BLaER1 treated with 17β-estradiol and CSF1 and Interleukin-3, amounts not matched to agents 10 nM and 100 nM (cell line): ENCODE results near the gene GBF1.

Source experiments
- H3K27ac ChIP-seq, 11 experiments: shearing (Covaris generic); formaldehyde crosslinking; 2 replicates each; pipeline ENCODE4 v1.8.1; 2022
- H3K27me3 ChIP-seq, 11 experiments: shearing (Covaris generic); formaldehyde crosslinking; 2 replicates each; pipeline ENCODE4 v1.8.1; 2022
- H3K36me3 ChIP-seq, 11 experiments: shearing (Covaris generic); formaldehyde crosslinking; 2 replicates each; pipeline ENCODE4 v1.8.1; 2022
- H3K4me1 ChIP-seq, 10 experiments: shearing (Covaris generic); formaldehyde crosslinking; 2 replicates each; pipeline ENCODE4 v1.8.1; 2022
- H3K4me2 ChIP-seq, 11 experiments: shearing (Covaris generic); formaldehyde crosslinking; 2 replicates each; pipeline ENCODE4 v1.8.1; 2022
- H3K4me3 ChIP-seq, 10 experiments: shearing (Covaris generic); formaldehyde crosslinking; 2 replicates each; pipeline ENCODE4 v1.8.1; 2022
- H3K9ac ChIP-seq, 11 experiments: shearing (Covaris generic); formaldehyde crosslinking; 2 replicates each; pipeline ENCODE4 v1.8.1; 2022
- H3K9me3 ChIP-seq, 11 experiments: shearing (Covaris generic); formaldehyde crosslinking; replicated peaks in 1 of 11; 2 replicates each; pipeline ENCODE4 v1.8.1; 2022
- H4K20me1 ChIP-seq, 11 experiments: shearing (Covaris generic); formaldehyde crosslinking; 2 replicates each; pipeline ENCODE4 v1.8.1; 2022
- Cebpa-rat ChIP-seq, 11 experiments: shearing (Covaris generic); IDR thresholded peaks; 2 replicates each; pipeline ENCODE4 v1.8.1; 2022

GBF1 gene

GRCh38 chr10:102283890-102284289 is 38.6 kb downstream of the GBF1 start:
- Histone ChIP-seq H3K27me3 (no peaks in the 10 kb centered on the region), H3K4me1 (peaks cover 19 to 25% (median 23%) of the 10 kb centered on the region in 10 experiments), H3K9me3 (no peaks in the 10 kb centered on the region), H3K4me2 (no peak overlapping the region), H3K36me3 (peaks cover 14 to 63% (median 33%) of the 10 kb centered on the region in 11 experiments; a peak in 21 of 22 replicates), H3K9ac (no peak overlapping the region), H3K4me3 (no peak overlapping the region), H4K20me1 (peaks cover 28 to 93% (median 68%) of the 10 kb centered on the region in 11 experiments), H3K27ac (no peak overlapping the region)
- TF ChIP-seq Cebpa-rat (IDR thresholded peaks at IDR 0.05) = no peak

DNA sequence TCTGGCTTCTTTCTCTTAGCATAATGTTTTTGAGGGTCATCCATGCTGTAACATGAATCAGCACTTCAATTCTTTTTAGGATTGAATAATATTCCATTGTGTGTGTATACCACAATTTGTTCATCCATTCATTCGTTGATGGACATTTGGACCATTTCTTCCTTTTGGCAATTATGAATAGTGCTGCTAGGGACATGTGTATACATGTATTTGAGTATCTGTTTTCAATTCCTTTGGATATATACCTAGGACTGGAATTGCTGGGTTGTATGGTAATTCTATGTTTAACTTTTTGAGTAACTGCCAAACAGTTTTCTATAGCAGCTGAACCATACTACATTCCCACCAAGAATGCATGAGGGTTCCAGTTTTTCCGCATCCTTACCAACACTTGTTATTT is 39.2 kb downstream of the GBF1 start:
- peaks cover 31 to 93% (median 67%) of the 10 kb centered on the region in 11 experiments for H4K20me1 ChIP-seq
- peaks cover 14 to 69% (median 35%) of the 10 kb centered on the region in 11 experiments; a peak in 21 of 22 replicates for H3K36me3 ChIP-seq
- no peak for TF ChIP-seq Cebpa-rat (IDR thresholded peaks at IDR 0.05)
- H3K9me3 ChIP-seq = no peaks in the 10 kb centered on the region
- no peaks in the 10 kb centered on the region for H3K27me3 ChIP-seq
- no peak overlapping the region for H3K4me3 ChIP-seq
- H3K4me2 ChIP-seq = no peak overlapping the region
- no peak overlapping the region for H3K27ac ChIP-seq
- peaks cover 17 to 18% (median 18%) of the 10 kb centered on the region in 10 experiments for H3K4me1 ChIP-seq
- no peak overlapping the region for H3K9ac ChIP-seq

- H3K9me3 ChIP-seq = no peaks in the 10 kb centered on the region
- H4K20me1 ChIP-seq = peaks cover 31 to 93% (median 66%) of the 10 kb centered on the region in 11 experiments
- H3K36me3 ChIP-seq = peaks cover 14 to 75% (median 38%) of the 10 kb centered on the region in 11 experiments
- H3K9ac ChIP-seq = no peak overlapping the region
- no peak overlapping the region for H3K4me3 ChIP-seq
- no peak for TF ChIP-seq Cebpa-rat (IDR thresholded peaks at IDR 0.05)
- H3K4me1 ChIP-seq = peaks cover 11 to 12% (median 12%) of the 10 kb centered on the region in 10 experiments
- no peak overlapping the region for H3K4me2 ChIP-seq
- no peaks in the 10 kb centered on the region for H3K27me3 ChIP-seq
- H3K27ac ChIP-seq = no peak overlapping the region
Observed at GRCh38 chr10:102285133-102285532, 39.8 kb downstream of the GBF1 start.

- TF ChIP-seq Cebpa-rat (IDR thresholded peaks at IDR 0.05) = no peak
- H3K27ac ChIP-seq = no peak overlapping the region
- no peaks in the 10 kb centered on the region for H3K9me3 ChIP-seq
- H3K9ac ChIP-seq = no peak overlapping the region
- H3K36me3 ChIP-seq = peaks cover 14 to 82% (median 38%) of the 10 kb centered on the region in 11 experiments
- no peak overlapping the region for H3K4me2 ChIP-seq
- peaks cover under 1 to 1% (median under 1%) of the 10 kb centered on the region in 10 experiments; a peak in 18 of 20 replicates for H3K4me1 ChIP-seq
- H4K20me1 ChIP-seq = peaks cover 29 to 93% (median 65%) of the 10 kb centered on the region in 11 experiments; a peak in 20 of 22 replicates
- no peaks in the 10 kb centered on the region for H3K27me3 ChIP-seq
- no peak overlapping the region for H3K4me3 ChIP-seq
Observed at GRCh38 chr10:102286216-102286615, 40.9 kb downstream of the GBF1 start.

DNA sequence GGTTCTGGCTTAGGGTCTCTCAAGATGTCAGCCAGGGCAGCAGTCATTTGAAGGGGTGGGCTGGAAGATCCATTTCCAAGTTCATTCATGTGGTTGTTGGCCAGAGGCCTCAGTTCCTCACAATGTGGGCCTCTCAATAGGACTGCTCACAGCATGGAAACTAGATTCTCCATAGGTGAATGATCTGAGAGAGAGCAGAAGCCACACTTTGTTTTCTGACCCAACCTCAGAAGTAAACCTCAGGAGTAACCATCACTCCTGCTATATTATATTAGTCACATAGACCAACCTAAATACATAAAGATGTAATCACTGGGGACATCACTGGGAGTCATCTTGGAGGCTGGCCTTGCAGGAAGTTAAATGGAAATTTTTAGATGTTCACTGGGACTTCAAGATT is 42.2 kb downstream of the GBF1 start:
- Histone ChIP-seq H3K4me3 (no peak overlapping the region), H3K4me2 (no peak overlapping the region), H3K4me1 (no peaks in the 10 kb centered on the region), H3K36me3 (peaks cover 14 to 86% (median 40%) of the 10 kb centered on the region in 11 experiments), H3K9ac (no peak overlapping the region), H3K27ac (no peak overlapping the region), H3K9me3 (no peaks in the 10 kb centered on the region), H3K27me3 (no peaks in the 10 kb centered on the region), H4K20me1 (peaks cover 29 to 96% (median 70%) of the 10 kb centered on the region in 11 experiments; a peak in 20 of 22 replicates)
- no peak for TF ChIP-seq Cebpa-rat (IDR thresholded peaks at IDR 0.05)

DNA sequence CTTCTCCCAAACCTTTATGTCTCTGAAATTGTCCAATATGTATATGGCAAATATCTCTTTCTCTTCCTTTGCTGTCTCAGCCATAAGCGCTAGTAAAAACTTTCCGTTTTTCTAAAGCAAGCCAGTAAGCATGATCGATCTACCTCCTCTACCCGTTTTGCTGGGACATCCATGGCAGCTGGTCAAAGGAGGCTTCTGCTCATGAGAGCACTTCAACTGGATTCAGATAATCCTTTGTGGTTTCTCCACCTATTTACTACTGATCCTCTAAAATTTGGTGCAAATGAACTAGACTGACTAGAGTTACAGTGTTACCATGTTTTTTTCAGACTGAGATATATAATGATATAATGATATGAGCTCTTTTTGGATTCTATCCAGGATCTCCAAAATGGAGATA is 42.7 kb downstream of the GBF1 start:
- Histone ChIP-seq H3K4me3 (no peak overlapping the region), H4K20me1 (peaks cover 27 to 96% (median 67%) of the 10 kb centered on the region in 11 experiments; a peak in 20 of 22 replicates), H3K9me3 (no peaks in the 10 kb centered on the region), H3K4me1 (no peaks in the 10 kb centered on the region), H3K27ac (no peak overlapping the region), H3K9ac (no peak overlapping the region), H3K36me3 (peaks cover 14 to 83% (median 36%) of the 10 kb centered on the region in 11 experiments; a peak in 21 of 22 replicates), H3K27me3 (no peaks in the 10 kb centered on the region), H3K4me2 (no peak overlapping the region)
- TF ChIP-seq Cebpa-rat (IDR thresholded peaks at IDR 0.05) = no peak

DNA sequence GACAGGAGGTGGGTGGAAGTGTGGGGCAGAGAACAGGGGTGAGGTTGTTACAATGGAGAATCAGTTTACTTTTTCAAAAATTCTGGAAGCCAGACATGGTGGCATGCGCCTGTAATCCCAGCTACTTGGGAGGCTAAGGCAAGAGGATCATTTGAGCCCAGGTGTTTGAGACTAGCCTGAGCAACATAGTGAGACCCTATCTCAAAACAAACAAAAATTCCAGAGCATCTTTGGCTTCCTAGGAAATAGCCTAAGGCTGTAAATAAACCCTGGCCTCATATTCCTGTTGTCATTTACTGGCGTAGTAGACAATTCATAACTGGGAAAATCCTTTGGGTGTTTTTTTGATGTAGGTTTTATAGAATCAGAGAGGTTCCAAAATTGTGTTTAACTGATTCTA is 44.0 kb downstream of the GBF1 start:
- Histone ChIP-seq H3K9me3 (no peaks in the 10 kb centered on the region), H3K4me3 (no peak overlapping the region), H3K9ac (no peak overlapping the region), H3K27ac (no peak overlapping the region), H3K4me1 (no peaks in the 10 kb centered on the region), H3K4me2 (no peak overlapping the region), H3K36me3 (peaks cover 7 to 70% (median 32%) of the 10 kb centered on the region in 11 experiments; a peak in 21 of 22 replicates), H3K27me3 (no peaks in the 10 kb centered on the region), H4K20me1 (peaks cover 19 to 95% (median 64%) of the 10 kb centered on the region in 11 experiments; a peak in 20 of 22 replicates)
- TF ChIP-seq Cebpa-rat (IDR thresholded peaks at IDR 0.05) = no peak

DNA sequence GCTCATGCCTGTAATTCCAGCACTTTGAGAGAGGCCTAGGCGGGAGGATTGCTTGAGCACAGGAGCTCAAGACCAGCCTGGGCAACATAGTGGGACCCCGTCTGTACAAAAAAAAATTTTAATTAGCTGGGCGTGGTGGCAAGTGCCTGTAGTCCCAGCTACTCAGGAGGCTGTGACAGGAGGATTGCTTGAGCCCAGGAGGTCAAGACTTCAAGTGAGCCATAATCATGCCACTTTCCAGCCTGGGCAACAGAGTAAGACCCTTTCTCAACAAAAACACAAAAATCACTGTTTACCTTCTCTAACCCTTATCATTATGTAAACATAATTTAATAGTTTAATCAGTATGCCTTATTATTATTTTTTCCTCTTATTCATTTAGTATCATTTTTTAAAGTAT is 44.5 kb downstream of the GBF1 start:
- Histone ChIP-seq H3K27me3 (no peaks in the 10 kb centered on the region), H3K4me3 (no peak overlapping the region), H3K9ac (no peak overlapping the region), H3K9me3 (no peaks in the 10 kb centered on the region), H3K36me3 (peaks cover 7 to 65% (median 31%) of the 10 kb centered on the region in 11 experiments; a peak in 21 of 22 replicates), H3K27ac (no peak overlapping the region), H4K20me1 (peaks cover 19 to 95% (median 64%) of the 10 kb centered on the region in 11 experiments; a peak in 20 of 22 replicates), H3K4me2 (no peak overlapping the region), H3K4me1 (no peaks in the 10 kb centered on the region)
- TF ChIP-seq Cebpa-rat (IDR thresholded peaks at IDR 0.05) = no peak

- Histone ChIP-seq H3K36me3 (peaks cover 4 to 64% (median 24%) of the 10 kb centered on the region in 11 experiments; a peak in 20 of 22 replicates), H3K27ac (no peak overlapping the region), H3K4me3 (no peak overlapping the region), H3K4me2 (no peak overlapping the region), H3K9ac (no peak overlapping the region), H4K20me1 (peaks cover 19 to 93% (median 59%) of the 10 kb centered on the region in 11 experiments; a peak in 20 of 22 replicates), H3K27me3 (no peaks in the 10 kb centered on the region), H3K4me1 (no peaks in the 10 kb centered on the region), H3K9me3 (no peaks in the 10 kb centered on the region)
- no peak for TF ChIP-seq Cebpa-rat (IDR thresholded peaks at IDR 0.05)
Observed at GRCh38 chr10:102291221-102291905, 46.0 kb downstream of the GBF1 start.
